Esophagus muscularis mucosa (tissue), 4 donors: ENCODE data around the gene WNT1. TPM values are rescaled to one million over a fixed set of nuclear protein-coding genes. Genes with fewer than 3 reads are reported as not detected.
A peak's percentile ranks its signal among the peaks of the same experiment; 100 is the strongest.

Experiments used
- DNase-seq: peaks from one replicate; pipeline ENCODE4 v3.0.0-alpha.2; 2017; ENCODE audit errors: extremely low spot score
- H3K27ac ChIP-seq, 4 donors: fragments of 200-600 bp; sonication (generic); replicated peaks in 1 of 4; 1 replicate in 3 of 4; 2 replicates in 1 of 4; pipeline ENCODE4 v1.5.1; 2016 to 2019; ENCODE audit warnings: mild to moderate bottlenecking in 1 of 4
- H3K27me3 ChIP-seq, 4 donors: fragments of 200-600 bp; sonication (generic); one replicate each; pipeline versions ENCODE4 v1.5.1 to v1.6.0; 2016 to 2019
- H3K36me3 ChIP-seq, 4 donors: fragments of 200-600 bp; sonication (generic); one replicate each; pipeline ENCODE4 v1.5.1; 2016 to 2019
- H3K4me1 ChIP-seq, 4 donors: fragments of 200-600 bp; sonication (generic); one replicate each; pipeline ENCODE4 v1.5.1; 2016 to 2019
- H3K4me3 ChIP-seq, 4 donors: fragments of 200-600 bp; sonication (generic); 1 replicate in 2 of 4; 2 replicates in 2 of 4; pipeline ENCODE4 v1.5.1; 2016 to 2019; ENCODE audit warnings: mild to moderate bottlenecking in 4 of 4, moderate library complexity in 1 of 4
- H3K9me3 ChIP-seq, 4 donors: fragments of 200-600 bp; sonication (generic); 1 replicate in 3 of 4; 2 replicates in 1 of 4; pipeline ENCODE4 v1.5.1; 2016 to 2019
- CTCF ChIP-seq, 3 experiments: fragments of 200-600 bp in 2 of 3; fragments of 450-650 bp in 1 of 3; sonication (generic) in 2 of 3; IDR thresholded peaks; one replicate each; pipeline ENCODE4 v1.5.1; 2017 to 2019; ENCODE audit warnings: antibody characterized with exemption in 3 of 3, mild to moderate bottlenecking in 2 of 3, moderate library complexity in 1 of 3
- EP300 ChIP-seq: sonication (generic); formaldehyde crosslinking; IDR thresholded peaks from one replicate; pipeline ENCODE4 v1.6.1; 2017; ENCODE audit warnings: antibody characterized with exemption
- POLR2A ChIP-seq: fragments of 450-650 bp; IDR thresholded peaks from one replicate; pipeline ENCODE4 v1.6.1; 2017; ENCODE audit warnings: antibody characterized with exemption, moderate library complexity, mild to moderate bottlenecking, low read depth
- POLR2AphosphoS5 ChIP-seq, 2 donors: sonication (generic); formaldehyde crosslinking; IDR thresholded peaks; one replicate each; pipeline ENCODE4 v1.6.1; 2017; ENCODE audit warnings: antibody characterized with exemption in 2 of 2
- WGBS: methylation state at CpG from one replicate; pipeline ENCODE4 v1.1.5; 2018; 5-methylcytosine and 5-hydroxymethylcytosine counted together
- intact Hi-C: fragments of 100-400 bp; cut with DNase I; formaldehyde crosslinking; loops from one replicate; pipeline ENCODE4 v1.15.1; 2023
- total RNA-seq, 4 donors: library from RNA; depleted of rRNA; stranded (reverse); fragments of >200 nt; gene quantifications; one replicate each; pipeline versions ENCODE4 v1.1.0 to v1.2.1, GENCODE V29; 2016

Gene WNT1
- total RNA-seq, 4 donors from 2014 or later, result not detected

DNA sequence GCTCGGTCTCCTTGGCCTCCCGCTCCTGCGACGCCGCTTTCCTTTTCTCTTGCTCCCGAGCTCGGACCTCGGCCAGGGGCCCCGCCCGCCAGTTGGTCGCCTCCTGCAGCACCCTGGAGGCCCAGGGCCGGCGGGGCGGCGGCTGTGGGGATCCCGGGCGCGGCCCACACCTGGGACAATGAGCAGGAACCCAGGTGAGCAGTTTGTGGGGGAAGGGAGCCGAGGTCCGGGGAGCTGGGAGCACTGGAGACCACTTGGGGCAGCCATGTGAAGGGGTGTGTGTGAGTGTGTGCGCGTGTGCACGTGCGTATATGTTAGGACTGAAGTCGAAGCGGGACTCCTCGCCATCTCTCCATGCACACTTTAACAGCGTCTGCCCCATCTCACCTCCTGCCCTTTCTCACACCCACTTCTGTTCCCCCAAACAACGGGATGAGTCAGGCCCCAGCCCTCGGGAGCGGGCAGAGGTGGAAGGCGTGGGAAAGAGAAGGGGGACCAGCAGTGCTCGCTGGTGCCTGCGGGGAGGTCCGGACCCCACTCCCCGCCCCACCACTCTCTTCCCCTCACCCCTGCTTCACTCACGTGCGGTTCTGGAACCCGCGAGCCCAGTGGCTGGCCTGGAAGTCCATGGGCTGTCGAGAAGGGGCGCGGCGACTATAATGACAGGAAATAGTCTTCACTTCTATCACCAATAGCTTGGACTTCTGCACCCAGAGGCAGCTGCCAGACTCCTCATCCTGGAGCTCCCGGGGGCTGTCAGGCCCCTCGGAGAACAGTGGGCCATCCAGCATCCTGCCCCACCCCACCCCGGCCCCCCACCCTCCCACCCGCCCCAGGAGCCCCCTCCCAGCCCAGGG lies 20.6 kb downstream of the WNT1 start:
- no peak for TF ChIP-seq POLR2AphosphoS5 (IDR thresholded peaks at IDR 0.05)
- TF ChIP-seq EP300, result no peak
- TF ChIP-seq CTCF (IDR thresholded peaks at IDR 0.05), result no peak
- TF ChIP-seq POLR2A, result no peak
- peaks cover 38 to 57% (median 53%) of the 10 kb centered on the region in 4 donors for H3K4me1 ChIP-seq

DNA sequence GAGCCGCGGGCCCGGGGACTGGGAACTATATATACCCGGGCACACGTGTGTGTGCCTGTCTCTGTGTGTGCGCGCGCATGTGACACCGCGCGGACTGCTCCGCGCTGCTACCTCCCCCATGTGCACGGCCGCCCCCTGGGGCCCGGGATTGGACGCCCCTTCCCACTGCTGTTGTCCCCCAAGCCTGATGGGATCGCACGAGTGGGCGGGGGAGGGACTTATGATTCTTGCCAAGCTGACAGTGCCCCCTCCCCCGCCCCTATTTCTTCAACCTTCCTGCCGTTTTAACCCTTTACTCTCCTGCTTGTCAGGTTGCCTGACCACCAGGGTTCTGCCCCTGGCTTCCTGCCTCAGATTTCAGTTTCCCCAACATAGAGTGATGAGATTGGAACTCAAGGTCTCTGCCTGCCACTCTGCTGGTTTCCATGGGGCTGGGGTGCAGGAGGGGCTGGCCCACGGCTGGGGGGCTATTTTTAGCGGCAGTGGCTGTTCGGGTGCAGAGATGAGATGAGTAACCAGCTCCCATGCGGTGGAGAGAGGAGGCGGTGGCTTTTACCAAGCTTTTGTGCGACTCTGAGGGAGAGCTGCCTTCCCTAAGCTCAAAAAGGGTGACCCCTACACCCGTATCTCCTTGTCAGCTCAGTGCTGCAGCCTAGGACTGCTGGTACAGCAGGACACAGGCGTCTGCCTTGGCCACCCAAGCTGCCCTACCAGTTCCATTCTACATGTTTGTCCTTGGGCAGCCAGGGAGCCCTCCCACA lies 21.4 kb downstream of the WNT1 start, which contains the start of gene DDN:
Gene DDN, minus strand, starts transcription at position 5 of the 761 bp plus-strand sequence. CDS start 88 bp downstream, outside the sequence.
- peak within 1 kb of the TSS; percentile 46 to 63 (median 50) for H3K4me3 ChIP-seq
- 5% methylated on average over 18 of the region's 30 CpGs for WGBS
- H3K27me3 ChIP-seq, result peaks cover 6 to 97% (median 48%) of the 10 kb centered on the region in 4 donors
- no peak for TF ChIP-seq CTCF (IDR thresholded peaks at IDR 0.05)
- TF ChIP-seq EP300, result no peak
- TF ChIP-seq POLR2AphosphoS5 (IDR thresholded peaks at IDR 0.05), result no peak
- peaks cover 26 to 45% (median 36%) of the 10 kb centered on the region in 4 donors for H3K36me3 ChIP-seq
- no peak within 1 kb of the TSS for H3K27ac ChIP-seq
- intact Hi-C loops, result no loop called here
- DNase-seq, result no peak
- no peaks in the 10 kb centered on the region for H3K9me3 ChIP-seq
- H3K4me1 ChIP-seq, result peaks cover 38 to 55% (median 52%) of the 10 kb centered on the region in 4 donors

More for the DNA sequence above, 20.6 kb downstream of the WNT1 start:
- Histone ChIP-seq H3K36me3 (peaks cover 18 to 36% (median 28%) of the 10 kb centered on the region in 4 donors), H3K4me3 (peak overlapping the region; percentile 46 to 63 (median 50)), H3K27ac (no peak overlapping the region), H3K27me3 (peaks cover 6 to 97% (median 55%) of the 10 kb centered on the region in 4 donors), H3K9me3 (no peaks in the 10 kb centered on the region)
- 2% methylated on average over 24 of the region's 48 CpGs for WGBS
- intact Hi-C loops, result no loop called here
- DNase-seq, result no peak

- TF ChIP-seq EP300 (no peak), POLR2AphosphoS5 (IDR thresholded peaks at IDR 0.05) (no peak), POLR2A (no peak), CTCF (IDR thresholded peaks at IDR 0.05) (no peak)
- Histone ChIP-seq H3K36me3 (peaks cover 34 to 53% (median 44%) of the 10 kb centered on the region in 4 donors), H3K9me3 (no peaks in the 10 kb centered on the region), H3K27ac (no peak overlapping the region), H3K27me3 (peaks cover 6 to 97% (median 41%) of the 10 kb centered on the region in 4 donors), H3K4me1 (peaks cover 38 to 47% (median 45%) of the 10 kb centered on the region in 4 donors), H3K4me3 (no peak overlapping the region)
- DNase-seq, result no peak
- intact Hi-C loops, result no loop called here
- WGBS, result 97% methylated on average over 2 of the region's 2 CpGs
These were observed 22.2 kb downstream of the WNT1 start for GRCh38 chr12:49000346-49000745.

DNA sequence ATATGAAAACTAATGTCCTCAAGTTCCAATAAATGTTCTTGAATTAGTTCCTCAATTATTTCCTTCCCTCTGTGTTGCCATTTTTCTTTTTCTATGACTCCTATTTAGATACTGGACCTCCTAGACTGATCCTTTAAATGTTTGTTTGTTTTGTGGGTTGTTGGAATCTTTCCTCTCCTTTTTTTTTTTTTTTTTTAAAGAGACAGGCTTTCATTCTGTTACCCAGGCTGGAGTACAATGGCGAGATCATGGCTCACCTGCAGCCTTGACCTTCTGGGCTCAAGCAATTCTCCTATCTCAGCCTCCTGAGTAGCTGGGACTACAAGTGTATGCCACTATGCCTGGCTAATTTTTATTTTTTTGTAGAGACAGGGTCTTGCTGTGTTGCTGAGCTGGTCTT lies 30.8 kb downstream of the WNT1 start:
- H3K4me3 ChIP-seq, result no peak overlapping the region
- H3K27ac ChIP-seq, result no peak overlapping the region
- H3K9me3 ChIP-seq, result no peaks in the 10 kb centered on the region
- H3K36me3 ChIP-seq, result peaks cover 42 to 89% (median 73%) of the 10 kb centered on the region in 4 donors
- H3K4me1 ChIP-seq, result no peaks in the 10 kb centered on the region
- 89% methylated on average over 1 of the region's 1 CpG for WGBS
- no peak for TF ChIP-seq EP300
- no peak for TF ChIP-seq POLR2AphosphoS5 (IDR thresholded peaks at IDR 0.05)
- TF ChIP-seq POLR2A, result no peak
- no peak for TF ChIP-seq CTCF (IDR thresholded peaks at IDR 0.05)
- DNase-seq, result no peak
- intact Hi-C loops, result no loop called here
- peaks cover 0 to 44% (median 0%) of the 10 kb centered on the region in 4 donors for H3K27me3 ChIP-seq
